Measurements from ENCODE around the gene CD180. TPM values are rescaled to one million over a fixed set of nuclear protein-coding genes. Genes with fewer than 3 reads are reported as not detected.

The CD180 gene
- total RNA-seq, 1 experiment from 2014 or later, result not detected

GRCh38 chr5:67133217-67133616, 63.4 kb downstream of the CD180 start:
- Histone ChIP-seq H3K27ac (ENCODE audit: low read length) (no peak overlapping the region), H3K9me3 (ENCODE audit: control insufficient read depth, insufficient read depth, low read depth, low read length) (no peaks in the 10 kb centered on the region), H3K27me3 (ENCODE audit: control insufficient read depth, insufficient read depth, low read length) (no peaks in the 10 kb centered on the region), H3K4me1 (ENCODE audit: control insufficient read depth, insufficient read depth, low read length) (no peaks in the 10 kb centered on the region), H3K4me3 (ENCODE audit: low read depth in 2 of 2, low read length in 2 of 2) (no peak overlapping the region), H3K36me3 (ENCODE audit: control insufficient read depth, insufficient read depth, low read length) (no peaks in the 10 kb centered on the region)
- ATAC-seq, result no peak
- TF ChIP-seq, protein P1, sequence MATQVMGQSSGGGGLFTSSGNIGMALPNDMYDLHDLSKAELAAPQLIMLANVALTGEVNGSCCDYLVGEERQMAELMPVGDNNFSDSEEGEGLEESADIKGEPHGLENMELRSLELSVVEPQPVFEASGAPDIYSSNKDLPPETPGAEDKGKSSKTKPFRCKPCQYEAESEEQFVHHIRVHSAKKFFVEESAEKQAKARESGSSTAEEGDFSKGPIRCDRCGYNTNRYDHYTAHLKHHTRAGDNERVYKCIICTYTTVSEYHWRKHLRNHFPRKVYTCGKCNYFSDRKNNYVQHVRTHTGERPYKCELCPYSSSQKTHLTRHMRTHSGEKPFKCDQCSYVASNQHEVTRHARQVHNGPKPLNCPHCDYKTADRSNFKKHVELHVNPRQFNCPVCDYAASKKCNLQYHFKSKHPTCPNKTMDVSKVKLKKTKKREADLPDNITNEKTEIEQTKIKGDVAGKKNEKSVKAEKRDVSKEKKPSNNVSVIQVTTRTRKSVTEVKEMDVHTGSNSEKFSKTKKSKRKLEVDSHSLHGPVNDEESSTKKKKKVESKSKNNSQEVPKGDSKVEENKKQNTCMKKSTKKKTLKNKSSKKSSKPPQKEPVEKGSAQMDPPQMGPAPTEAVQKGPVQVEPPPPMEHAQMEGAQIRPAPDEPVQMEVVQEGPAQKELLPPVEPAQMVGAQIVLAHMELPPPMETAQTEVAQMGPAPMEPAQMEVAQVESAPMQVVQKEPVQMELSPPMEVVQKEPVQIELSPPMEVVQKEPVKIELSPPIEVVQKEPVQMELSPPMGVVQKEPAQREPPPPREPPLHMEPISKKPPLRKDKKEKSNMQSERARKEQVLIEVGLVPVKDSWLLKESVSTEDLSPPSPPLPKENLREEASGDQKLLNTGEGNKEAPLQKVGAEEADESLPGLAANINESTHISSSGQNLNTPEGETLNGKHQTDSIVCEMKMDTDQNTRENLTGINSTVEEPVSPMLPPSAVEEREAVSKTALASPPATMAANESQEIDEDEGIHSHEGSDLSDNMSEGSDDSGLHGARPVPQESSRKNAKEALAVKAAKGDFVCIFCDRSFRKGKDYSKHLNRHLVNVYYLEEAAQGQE (IDR thresholded peaks at IDR 0.05; ENCODE audit: insufficient read depth in 1 of 2, low read depth in 2 of 2, low read length in 1 of 2), result no peak
- no peak for TF ChIP-seq SIN3A (IDR thresholded peaks at IDR 0.05; ENCODE audit: borderline replicate concordance, insufficient read depth, low read depth, low read length)
- no peak for TF ChIP-seq TCF7L2 (IDR thresholded peaks at IDR 0.05; ENCODE audit: low read depth, low read length)
- no peak for TF ChIP-seq CTCF (IDR thresholded peaks at IDR 0.05)
- TF ChIP-seq POLR2AphosphoS5 (IDR thresholded peaks at IDR 0.05; ENCODE audit: low read depth, low read length), result no peak
- BruUV-seq (replicated peaks), result no TSS peak
- no peak for DNase-seq (ENCODE audit: low read depth, low spot score)
- in situ Hi-C loops (cut with HindIII; ENCODE audit: low pct_unique_long_range_greater_than_20kb, low sequenced_read_pairs), result no loop called here
- ChIA-PET CTCF (no interaction called here), POLR2A (interaction anchor here (0.6 kb wide), 1 partner anchor 15 kb away, joined by 3 read pairs; no protein-coding TSS in a partner anchor)
- intact Hi-C loops (cut with micrococcal nuclease; ENCODE audit: unreplicated experiment), result no loop called here

GRCh38 chr5:67129768-67130167, 66.8 kb downstream of the CD180 start:
- ChIA-PET CTCF (no interaction called here), POLR2A (no interaction called here)
- H3K4me3 ChIP-seq (ENCODE audit: low read depth in 2 of 2, low read length in 2 of 2), result no peak overlapping the region
- H3K27me3 ChIP-seq (ENCODE audit: control insufficient read depth, insufficient read depth, low read length), result no peaks in the 10 kb centered on the region
- no peak overlapping the region for H3K27ac ChIP-seq (ENCODE audit: low read length)
- no peaks in the 10 kb centered on the region for H3K36me3 ChIP-seq (ENCODE audit: control insufficient read depth, insufficient read depth, low read length)
- no peaks in the 10 kb centered on the region for H3K9me3 ChIP-seq (ENCODE audit: control insufficient read depth, insufficient read depth, low read depth, low read length)
- ATAC-seq, result no peak
- DNase-seq (ENCODE audit: low read depth, low spot score), result no peak
- in situ Hi-C loops (cut with HindIII; ENCODE audit: low pct_unique_long_range_greater_than_20kb, low sequenced_read_pairs), result no loop called here
- no peaks in the 10 kb centered on the region for H3K4me1 ChIP-seq (ENCODE audit: control insufficient read depth, insufficient read depth, low read length)
- intact Hi-C loops (cut with micrococcal nuclease; ENCODE audit: unreplicated experiment), result no loop called here
- TF ChIP-seq CTCF (IDR thresholded peaks at IDR 0.05), result no peak
- TF ChIP-seq, protein P1 (IDR thresholded peaks at IDR 0.05; ENCODE audit: insufficient read depth in 1 of 2, low read depth in 2 of 2, low read length in 1 of 2), result no peak
- BruUV-seq (replicated peaks), result no TSS peak
